COLO668 (cell line): ENCODE data around the gene ANKRD65.
"Not testable (repeated sequence)": the region's sequence is repeated elsewhere in the genome, so short reads cannot be mapped to it uniquely, and the experiment has no call there.

Source experiments
- DNase-seq: peaks from one replicate; lab custom pipeline; 2025; ENCODE audit not compliant: unreplicated experiment; lab: John Stamatoyannopoulos, UW

Gene ANKRD65

GRCh38 chr1:1421147-1421906 is at the start of gene ANKRD65:
Gene ANKRD65, minus strand, starts transcription at chr1:1421276. Its CDS starts 271 bp downstream, at chr1:1421005.
- DNase-seq, result peak; percentile 98

- not testable (repeated sequence) for DNase-seq
Observed at GRCh38 chr1:1468196-1468985, 47.3 kb upstream of the ANKRD65 start.

- no peak for DNase-seq
Observed at GRCh38 chr1:1463312-1463711, 42.2 kb upstream of the ANKRD65 start.

DNA sequence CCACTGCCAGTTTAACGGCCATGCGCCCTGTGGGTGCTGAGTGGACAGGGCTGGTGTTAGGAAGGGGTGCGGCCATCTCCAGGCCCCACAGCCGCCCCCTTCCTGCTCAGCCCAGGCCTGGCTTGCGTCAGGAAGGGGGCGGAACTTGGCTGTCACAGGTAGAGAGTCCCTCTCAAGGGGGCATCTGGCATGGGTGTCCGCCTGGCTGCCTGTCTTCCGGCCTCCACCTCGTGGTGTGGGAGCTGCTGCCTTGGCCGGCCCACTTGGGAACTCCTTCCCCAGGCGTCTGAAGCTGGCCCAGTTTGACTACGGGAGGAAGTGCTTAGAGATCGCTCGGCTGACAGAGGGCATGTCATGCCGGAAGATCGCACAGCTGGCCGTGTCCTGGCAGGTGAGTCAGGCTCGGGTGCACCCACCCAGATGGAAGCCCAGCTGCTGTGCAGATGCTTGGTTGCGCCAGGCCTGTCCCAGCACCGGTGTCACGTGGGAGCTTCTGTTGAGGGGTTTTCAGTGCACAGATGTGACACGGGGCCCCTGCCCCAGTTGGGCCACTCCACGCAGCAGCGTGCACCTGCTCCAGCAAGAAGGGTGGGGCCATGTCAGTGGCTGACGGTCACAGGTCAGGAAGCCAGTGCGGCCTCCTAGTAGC is 41.4 kb upstream of the ANKRD65 start:
- DNase-seq, result peak; percentile 98

- DNase-seq, result peak; percentile 84
Observed at GRCh38 chr1:1461721-1462317, 40.7 kb upstream of the ANKRD65 start.

DNA sequence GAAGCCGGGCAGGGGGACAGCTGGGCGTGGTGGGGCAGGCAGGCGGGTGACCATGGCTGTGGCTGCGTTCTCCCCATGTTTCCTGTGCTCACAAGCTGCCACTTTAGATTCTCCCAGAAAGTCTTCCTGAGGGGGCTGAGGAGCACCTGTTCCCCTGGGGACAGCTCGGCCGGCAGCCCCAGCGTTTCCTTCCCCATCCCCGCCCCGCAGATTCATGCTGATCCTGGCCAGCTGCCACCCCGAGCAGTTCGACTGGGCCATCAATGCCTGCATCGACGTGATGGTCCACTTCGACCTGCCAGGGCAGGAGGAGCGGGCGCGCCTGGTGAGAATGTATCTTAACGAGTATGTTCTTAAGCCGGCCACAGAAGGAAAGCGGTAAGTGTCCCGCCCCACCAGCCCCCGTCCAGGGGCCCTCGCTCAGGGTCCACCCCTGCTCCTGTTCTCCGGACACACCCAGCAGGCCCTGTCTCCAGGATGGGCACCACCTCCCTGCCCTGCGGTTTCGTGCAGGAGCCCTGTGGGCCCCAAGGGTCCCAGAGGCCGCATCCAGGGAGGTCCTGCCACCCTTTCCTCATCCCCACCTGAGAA is 39.6 kb upstream of the ANKRD65 start:
- DNase-seq, result no peak

GRCh38 chr1:1459711-1460110 is 38.6 kb upstream of the ANKRD65 start:
- not testable (repeated sequence) for DNase-seq

GRCh38 chr1:1459156-1459555 is 38.1 kb upstream of the ANKRD65 start:
- DNase-seq, result not testable (repeated sequence)

DNA sequence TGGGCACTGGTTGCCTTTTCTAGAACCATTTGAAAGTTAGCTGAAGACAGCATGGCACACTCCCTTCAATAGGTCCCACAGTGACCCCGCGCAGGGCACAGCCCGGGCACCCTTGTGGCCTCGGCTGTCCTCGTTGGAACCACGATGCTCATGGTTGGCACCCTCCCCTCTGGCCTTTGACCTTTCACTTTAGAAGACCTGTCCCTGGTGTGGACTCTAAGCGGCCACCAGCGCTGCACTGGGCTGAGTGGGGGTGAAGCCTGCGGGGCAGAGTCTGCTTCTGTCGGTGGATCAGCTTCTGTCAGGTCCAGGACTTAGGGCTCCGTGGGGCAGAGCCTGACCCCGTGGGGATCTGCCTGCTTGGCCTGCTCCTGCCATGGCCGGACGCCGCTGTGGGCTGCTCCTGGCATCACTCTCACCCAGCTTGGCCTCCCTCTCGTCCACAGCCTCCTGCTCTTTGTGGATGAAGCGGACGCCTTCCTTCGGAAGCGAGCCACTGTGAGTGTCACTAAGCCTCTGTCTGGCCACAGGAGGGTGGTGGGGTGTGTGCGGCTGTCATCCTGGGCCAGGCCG is 35.7 kb upstream of the ANKRD65 start:
- DNase-seq, result not testable (repeated sequence)

- not testable (repeated sequence) for DNase-seq
Observed at GRCh38 chr1:1455934-1456333, 34.9 kb upstream of the ANKRD65 start.

DNA sequence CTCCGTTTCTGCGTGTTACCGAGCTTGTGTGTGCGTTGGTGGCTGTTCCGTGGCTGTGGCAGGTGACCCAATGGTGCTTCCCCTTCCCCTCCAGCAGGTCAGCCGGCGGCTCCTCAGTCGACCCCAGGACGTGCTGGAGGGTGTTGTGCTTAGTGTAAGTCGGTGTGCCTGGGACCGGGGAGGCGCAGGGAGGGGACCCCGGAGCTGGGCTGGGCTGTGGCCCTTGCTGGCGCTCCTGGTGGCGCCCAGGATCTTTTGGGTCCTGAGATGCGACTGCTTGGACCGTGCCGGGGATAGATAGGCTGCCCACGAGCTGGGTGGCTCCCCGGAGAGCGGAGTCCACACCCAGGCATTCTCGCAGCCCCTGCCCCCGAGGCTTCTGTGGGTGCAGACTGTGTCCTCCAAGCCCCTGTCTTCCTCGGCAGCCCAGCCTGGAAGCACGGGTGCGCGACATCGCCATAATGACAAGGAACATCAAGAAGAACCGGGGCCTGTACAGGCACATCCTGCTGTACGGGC is 34.3 kb upstream of the ANKRD65 start:
- no peak for DNase-seq

GRCh38 chr1:1454286-1455056 is 33.4 kb upstream of the ANKRD65 start:
- DNase-seq, result not testable (repeated sequence)

DNA sequence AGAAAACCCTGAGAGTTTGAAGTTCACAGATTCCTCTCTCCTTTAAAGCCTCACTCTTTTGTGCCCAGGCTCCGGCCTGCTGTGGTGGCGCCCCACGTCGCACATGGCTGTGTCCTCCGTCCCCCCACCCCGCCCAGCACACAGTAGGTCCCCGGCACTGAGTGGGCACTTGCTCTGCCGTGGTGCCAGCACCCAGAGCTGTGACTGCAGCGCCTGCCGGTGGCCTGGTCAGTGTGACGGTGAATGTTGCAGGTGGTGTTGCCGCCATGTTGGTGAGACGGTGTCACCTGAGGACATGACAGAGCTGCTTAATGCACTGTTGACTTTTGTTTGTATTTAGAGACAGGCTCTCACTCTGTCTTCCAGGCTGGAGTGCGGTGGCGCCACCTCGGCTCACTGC is 31.8 kb upstream of the ANKRD65 start:
- no peak for DNase-seq

DNA sequence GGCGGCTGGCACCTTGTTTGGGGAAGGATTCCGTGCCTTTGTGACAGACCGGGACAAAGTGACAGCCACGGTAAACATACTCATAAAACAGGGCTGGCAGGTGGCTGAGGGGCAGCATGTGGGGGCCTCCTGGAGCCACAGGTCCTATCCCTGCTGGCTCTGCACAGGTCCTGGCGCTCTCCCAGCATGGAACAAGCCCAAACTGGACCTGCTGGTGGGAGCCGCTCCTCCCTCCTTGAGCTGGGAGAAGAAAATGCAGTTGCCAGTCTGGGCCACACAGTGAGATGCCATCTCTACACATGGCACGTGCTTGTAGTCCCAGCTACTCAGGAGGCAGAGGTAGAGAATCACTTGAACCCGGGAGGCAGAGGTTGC is 31.3 kb upstream of the ANKRD65 start:
- peak; percentile 49 for DNase-seq

- no peak for DNase-seq
Observed at GRCh38 chr1:1451696-1452364, 30.8 kb upstream of the ANKRD65 start.

DNA sequence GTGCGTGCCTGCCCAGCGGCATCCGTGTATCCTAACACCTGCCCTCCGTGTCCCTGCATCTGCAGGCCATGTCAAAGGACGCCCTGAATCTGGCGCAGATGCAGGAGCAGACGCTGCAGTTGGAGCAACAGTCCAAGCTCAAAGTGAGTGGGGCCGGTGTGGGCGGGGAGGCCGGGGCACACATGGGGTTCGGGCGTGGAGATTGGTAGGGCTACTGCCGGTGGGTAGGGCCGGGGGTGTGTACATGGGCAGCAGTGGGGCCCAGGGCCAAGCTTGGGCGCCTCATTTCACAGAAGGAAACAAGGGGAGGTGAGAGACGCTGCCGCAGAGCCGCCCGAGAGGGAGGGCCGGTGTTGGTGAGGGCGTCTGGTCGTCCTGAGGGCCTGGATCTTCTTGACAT is 29.5 kb upstream of the ANKRD65 start:
- not testable (repeated sequence) for DNase-seq

DNA sequence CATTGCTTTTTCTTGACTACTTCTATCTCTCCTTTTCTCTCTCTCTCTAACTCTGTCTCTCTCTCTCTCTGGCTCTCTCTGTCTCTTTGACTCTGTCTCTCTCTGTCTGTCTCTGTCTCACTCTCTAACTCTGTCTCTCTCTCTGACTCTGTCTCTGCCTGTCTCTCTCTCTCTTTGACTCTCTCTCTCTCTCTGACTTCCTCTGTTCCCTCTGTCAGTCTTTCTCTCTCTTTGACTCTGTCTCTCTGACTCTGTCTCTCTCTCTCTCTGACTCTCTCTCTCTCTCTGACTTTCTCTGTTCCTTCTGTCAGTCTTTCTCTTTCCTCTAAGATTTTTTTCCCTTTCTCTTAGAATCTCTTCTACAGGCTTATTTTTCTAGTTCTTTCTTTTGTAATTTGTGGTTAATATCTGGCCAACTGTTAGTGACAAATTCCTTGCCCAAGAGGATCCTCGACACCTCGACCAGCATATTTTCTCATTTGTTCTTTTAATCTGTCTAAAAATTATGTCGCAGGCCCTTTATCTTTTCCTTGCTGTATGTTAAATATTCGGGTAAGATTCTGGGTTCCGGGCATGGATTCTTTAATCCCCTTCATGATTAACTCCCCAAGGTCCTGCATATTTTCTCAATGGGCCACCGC is 28.1 kb upstream of the ANKRD65 start, which contains the start of gene ATAD3C:
ATAD3C (plus strand) TSS at position 591 of the 641 bp plus-strand sequence. CDS start 995 bp downstream, outside the sequence.
- no peak for DNase-seq

DNA sequence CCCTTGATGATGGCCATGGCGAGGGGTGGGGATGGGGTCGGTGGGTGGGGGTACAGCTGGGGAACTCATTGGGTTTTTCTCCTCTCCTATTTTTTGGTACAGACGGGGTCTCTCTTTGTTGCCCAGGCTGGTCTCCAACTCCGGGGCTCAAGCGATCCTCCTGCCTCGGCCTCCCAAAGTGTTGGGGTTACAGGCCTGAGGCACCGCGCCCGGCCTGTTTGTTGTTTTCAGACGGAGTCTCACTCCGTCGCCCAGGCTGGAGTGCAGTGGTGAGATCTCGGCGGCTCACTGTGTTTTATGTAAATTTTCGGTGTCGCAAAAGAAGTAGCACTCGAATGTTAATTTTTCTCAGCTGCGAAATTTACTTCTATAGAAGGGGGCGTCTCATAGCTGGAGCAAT is 25.6 kb upstream of the ANKRD65 start:
- not testable (repeated sequence) for DNase-seq
